ENCODE data around the gene CDK15.

Gene CDK15

GRCh38 chr2:201854841-201855240 lies 48.5 kb downstream of the CDK15 start:
- H4K5ac ChIP-seq (ENCODE audit: low read length) = no peak overlapping the region
- no peaks in the 10 kb centered on the region for H3K36me3 ChIP-seq (ENCODE audit: control insufficient read depth, insufficient read depth, low read length)
- H2BK5ac ChIP-seq (ENCODE audit: low read length) = no peak overlapping the region
- H3K79me1 ChIP-seq (ENCODE audit: low read length) = no peaks in the 10 kb centered on the region
- no peak overlapping the region for H3K56ac ChIP-seq (ENCODE audit: low read length)
- no peak overlapping the region for H3K4ac ChIP-seq (ENCODE audit: low read depth, low read length)
- no peak overlapping the region for H3K9ac ChIP-seq (ENCODE audit: low read length)
- no peak overlapping the region for H2BK120ac ChIP-seq (ENCODE audit: low read depth, low read length)
- H3K23ac ChIP-seq (ENCODE audit: low read length) = no peak overlapping the region
- H3K4me1 ChIP-seq (ENCODE audit: control insufficient read depth, low read depth, low read length) = peaks cover 8% of the 10 kb centered on the region
- no peak overlapping the region for H2BK15ac ChIP-seq (replicated peaks; ENCODE audit: low read depth)
- no peaks in the 10 kb centered on the region for H3K27me3 ChIP-seq (ENCODE audit: insufficient read depth, low read length, poor library complexity)
- H4K8ac ChIP-seq (ENCODE audit: low read depth, low read length) = no peak overlapping the region
- H3K79me2 ChIP-seq (ENCODE audit: control insufficient read depth, insufficient read depth, low read length) = no peaks in the 10 kb centered on the region
- H3K27ac ChIP-seq (ENCODE audit: low read depth, low read length) = no peak overlapping the region
- DNase-seq = no peak
- H3K18ac ChIP-seq (ENCODE audit: low read length) = no peak overlapping the region
- no CpG with 5 or more reads among the region's 4 CpGs for WGBS (ENCODE audit: extremely low coverage, insufficient coverage, low lambda C conversion rate)
- no peak overlapping the region for H3K4me2 ChIP-seq (ENCODE audit: low read length)
- H3K4me3 ChIP-seq (ENCODE audit: low read length) = no peak overlapping the region
- H2AK5ac ChIP-seq (ENCODE audit: low read length) = no peak overlapping the region

- no peaks in the 10 kb centered on the region for H3K36me3 ChIP-seq (ENCODE audit: control insufficient read depth, insufficient read depth, low read length)
- no peak for DNase-seq
- H2BK15ac ChIP-seq (replicated peaks; ENCODE audit: low read depth) = no peak overlapping the region
- H3K56ac ChIP-seq (ENCODE audit: low read length) = no peak overlapping the region
- no peak overlapping the region for H2BK5ac ChIP-seq (ENCODE audit: low read length)
- H2AK5ac ChIP-seq (ENCODE audit: low read length) = no peak overlapping the region
- no peaks in the 10 kb centered on the region for H3K79me2 ChIP-seq (ENCODE audit: control insufficient read depth, insufficient read depth, low read length)
- no CpG with 5 or more reads among the region's 3 CpGs for WGBS (ENCODE audit: extremely low coverage, insufficient coverage, low lambda C conversion rate)
- no peak overlapping the region for H3K9ac ChIP-seq (ENCODE audit: low read length)
- no peak overlapping the region for H3K4ac ChIP-seq (ENCODE audit: low read depth, low read length)
- H3K4me2 ChIP-seq (ENCODE audit: low read length) = no peak overlapping the region
- no peak overlapping the region for H4K5ac ChIP-seq (ENCODE audit: low read length)
- no peaks in the 10 kb centered on the region for H3K27me3 ChIP-seq (ENCODE audit: insufficient read depth, low read length, poor library complexity)
- H3K79me1 ChIP-seq (ENCODE audit: low read length) = no peaks in the 10 kb centered on the region
- H4K8ac ChIP-seq (ENCODE audit: low read depth, low read length) = no peak overlapping the region
- no peak overlapping the region for H3K4me3 ChIP-seq (ENCODE audit: low read length)
- no peak overlapping the region for H2BK120ac ChIP-seq (ENCODE audit: low read depth, low read length)
- no peak overlapping the region for H3K23ac ChIP-seq (ENCODE audit: low read length)
- H3K27ac ChIP-seq (ENCODE audit: low read depth, low read length) = no peak overlapping the region
- H3K4me1 ChIP-seq (ENCODE audit: control insufficient read depth, low read depth, low read length) = peaks cover 8% of the 10 kb centered on the region
- H3K18ac ChIP-seq (ENCODE audit: low read length) = peak overlapping the region; percentile 7
Observed at GRCh38 chr2:201855356-201855755, 49.0 kb downstream of the CDK15 start.

GRCh38 chr2:201857326-201857725 lies 51.0 kb downstream of the CDK15 start:
- Histone ChIP-seq H3K79me2 (ENCODE audit: control insufficient read depth, insufficient read depth, low read length) (no peaks in the 10 kb centered on the region), H3K4me2 (ENCODE audit: low read length) (no peak overlapping the region), H3K4me1 (ENCODE audit: control insufficient read depth, low read depth, low read length) (peaks cover 8% of the 10 kb centered on the region), H4K5ac (ENCODE audit: low read length) (no peak overlapping the region), H3K56ac (ENCODE audit: low read length) (no peak overlapping the region), H4K8ac (ENCODE audit: low read depth, low read length) (no peak overlapping the region), H3K27me3 (ENCODE audit: insufficient read depth, low read length, poor library complexity) (no peaks in the 10 kb centered on the region), H3K18ac (ENCODE audit: low read length) (no peak overlapping the region), H2BK15ac (replicated peaks; ENCODE audit: low read depth) (no peak overlapping the region), H2AK5ac (ENCODE audit: low read length) (peak overlapping the region; percentile 60), H3K79me1 (ENCODE audit: low read length) (no peaks in the 10 kb centered on the region), H3K36me3 (ENCODE audit: control insufficient read depth, insufficient read depth, low read length) (no peaks in the 10 kb centered on the region), H3K9ac (ENCODE audit: low read length) (no peak overlapping the region), H3K23ac (ENCODE audit: low read length) (no peak overlapping the region), H3K4ac (ENCODE audit: low read depth, low read length) (no peak overlapping the region), H3K27ac (ENCODE audit: low read depth, low read length) (no peak overlapping the region), H3K4me3 (ENCODE audit: low read length) (no peak overlapping the region), H2BK5ac (ENCODE audit: low read length) (no peak overlapping the region), H2BK120ac (ENCODE audit: low read depth, low read length) (peak overlapping the region; percentile 55)
- DNase-seq = no peak
- WGBS (ENCODE audit: extremely low coverage, insufficient coverage, low lambda C conversion rate) = no CpG with 5 or more reads among the region's 2 CpGs

- Histone ChIP-seq H2AK5ac (ENCODE audit: low read length) (no peak overlapping the region), H2BK5ac (ENCODE audit: low read length) (peak overlapping the region; percentile 88), H2BK15ac (replicated peaks; ENCODE audit: low read depth) (peak overlapping the region; percentile 89), H4K5ac (ENCODE audit: low read length) (no peak overlapping the region), H3K18ac (ENCODE audit: low read length) (peak overlapping the region; percentile 97), H3K4me3 (ENCODE audit: low read length) (no peak overlapping the region), H3K56ac (ENCODE audit: low read length) (peak overlapping the region; percentile 77), H3K4me2 (ENCODE audit: low read length) (peak overlapping the region; percentile 32), H3K79me2 (ENCODE audit: control insufficient read depth, insufficient read depth, low read length) (no peaks in the 10 kb centered on the region), H2BK120ac (ENCODE audit: low read depth, low read length) (peak overlapping the region; percentile 55), H3K4me1 (ENCODE audit: control insufficient read depth, low read depth, low read length) (peaks cover 8% of the 10 kb centered on the region), H3K4ac (ENCODE audit: low read depth, low read length) (no peak overlapping the region), H4K8ac (ENCODE audit: low read depth, low read length) (peak overlapping the region; percentile 96), H3K23ac (ENCODE audit: low read length) (no peak overlapping the region), H3K79me1 (ENCODE audit: low read length) (no peaks in the 10 kb centered on the region), H3K36me3 (ENCODE audit: control insufficient read depth, insufficient read depth, low read length) (no peaks in the 10 kb centered on the region), H3K27me3 (ENCODE audit: insufficient read depth, low read length, poor library complexity) (no peaks in the 10 kb centered on the region), H3K9ac (ENCODE audit: low read length) (peak overlapping the region; percentile 51), H3K27ac (ENCODE audit: low read depth, low read length) (no peak overlapping the region)
- peak; percentile 81 for DNase-seq
- no CpG with 5 or more reads among the region's 16 CpGs for WGBS (ENCODE audit: extremely low coverage, insufficient coverage, low lambda C conversion rate)
Observed at GRCh38 chr2:201858281-201859184, 52.2 kb downstream of the CDK15 start.

- no CpG with 5 or more reads among the region's 5 CpGs for WGBS (ENCODE audit: extremely low coverage, insufficient coverage, low lambda C conversion rate)
- Histone ChIP-seq H3K23ac (ENCODE audit: low read length) (no peak overlapping the region), H2AK5ac (ENCODE audit: low read length) (no peak overlapping the region), H3K9ac (ENCODE audit: low read length) (peak overlapping the region; percentile 6), H3K27me3 (ENCODE audit: insufficient read depth, low read length, poor library complexity) (no peaks in the 10 kb centered on the region), H2BK15ac (replicated peaks; ENCODE audit: low read depth) (peak overlapping the region; percentile 78), H4K5ac (ENCODE audit: low read length) (no peak overlapping the region), H4K8ac (ENCODE audit: low read depth, low read length) (peak overlapping the region; percentile 66), H3K4me3 (ENCODE audit: low read length) (no peak overlapping the region), H3K27ac (ENCODE audit: low read depth, low read length) (no peak overlapping the region), H3K79me1 (ENCODE audit: low read length) (no peaks in the 10 kb centered on the region), H3K18ac (ENCODE audit: low read length) (peak overlapping the region; percentile 98), H2BK120ac (ENCODE audit: low read depth, low read length) (peak overlapping the region; percentile 34), H3K4ac (ENCODE audit: low read depth, low read length) (peak overlapping the region; percentile 64), H3K79me2 (ENCODE audit: control insufficient read depth, insufficient read depth, low read length) (no peaks in the 10 kb centered on the region), H2BK5ac (ENCODE audit: low read length) (peak overlapping the region; percentile 7), H3K56ac (ENCODE audit: low read length) (peak overlapping the region; percentile 43), H3K4me2 (ENCODE audit: low read length) (no peak overlapping the region), H3K36me3 (ENCODE audit: control insufficient read depth, insufficient read depth, low read length) (no peaks in the 10 kb centered on the region), H3K4me1 (ENCODE audit: control insufficient read depth, low read depth, low read length) (peaks cover 8% of the 10 kb centered on the region)
- DNase-seq = no peak
Observed at GRCh38 chr2:201859949-201860348, 53.6 kb downstream of the CDK15 start.
